GM18511 (cell line): ENCODE measurements around the gene CDCA3.
"Not testable (repeated sequence)": the region's sequence is repeated elsewhere in the genome, so short reads cannot be mapped to it uniquely, and the experiment has no call there.

Experiments
- ATAC-seq: cut with Tn5 transposase; IDR thresholded peaks from one replicate; pipeline ENCODE4 v1.9.1; 2021; ENCODE audit warnings: mild to moderate bottlenecking, moderate library complexity; ENCODE audit not compliant: unreplicated experiment

The CDCA3 gene

DNA sequence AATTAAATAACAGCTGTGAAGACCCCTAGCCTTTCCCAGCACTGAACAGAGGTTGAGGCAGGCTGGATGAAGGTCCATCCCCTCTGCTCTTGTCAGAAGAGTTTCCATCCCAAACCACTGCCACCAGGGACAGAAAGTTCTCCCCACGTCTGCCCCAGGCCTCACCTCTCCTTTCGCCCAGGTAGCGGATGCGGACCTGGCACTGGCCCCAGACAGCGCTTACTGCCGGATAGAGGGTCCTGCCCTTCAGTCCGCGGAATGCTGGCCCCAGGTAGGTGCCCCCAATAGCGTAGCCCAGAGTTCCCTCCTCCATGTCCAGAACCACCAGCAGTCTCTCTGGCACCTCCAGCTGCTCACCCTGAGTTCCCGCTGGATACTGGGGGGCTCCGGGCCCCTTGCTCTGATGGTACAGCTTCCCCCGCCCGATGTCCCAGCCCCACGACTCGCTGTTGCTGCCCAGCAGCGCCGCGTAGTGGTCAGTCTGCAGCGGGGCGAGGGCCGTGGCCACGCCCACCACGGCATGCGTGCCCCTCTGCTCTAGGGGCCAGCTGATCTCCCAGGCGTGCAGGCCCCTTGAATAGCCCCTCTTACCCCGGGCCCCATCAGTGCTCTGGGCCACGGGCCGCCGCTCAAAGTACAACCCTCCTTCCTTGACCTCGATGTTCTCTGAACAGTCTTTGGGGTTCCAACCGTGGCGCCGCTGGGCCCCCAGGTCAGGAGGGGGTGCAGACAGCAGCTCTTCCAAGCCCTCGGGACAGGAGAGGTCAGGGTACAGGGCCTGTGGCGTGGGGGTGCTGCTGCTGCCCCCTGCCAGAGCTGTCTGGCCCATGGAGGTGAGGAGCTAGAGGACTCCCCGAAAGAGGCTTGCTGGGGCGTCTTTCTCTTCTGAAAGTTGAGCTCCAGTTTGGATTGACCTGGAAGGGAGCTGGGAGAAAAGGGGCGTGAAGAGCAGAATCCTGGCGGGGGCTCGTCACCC is 21.3 kb upstream of the CDCA3 start:
- ATAC-seq, result peak; percentile 43

DNA sequence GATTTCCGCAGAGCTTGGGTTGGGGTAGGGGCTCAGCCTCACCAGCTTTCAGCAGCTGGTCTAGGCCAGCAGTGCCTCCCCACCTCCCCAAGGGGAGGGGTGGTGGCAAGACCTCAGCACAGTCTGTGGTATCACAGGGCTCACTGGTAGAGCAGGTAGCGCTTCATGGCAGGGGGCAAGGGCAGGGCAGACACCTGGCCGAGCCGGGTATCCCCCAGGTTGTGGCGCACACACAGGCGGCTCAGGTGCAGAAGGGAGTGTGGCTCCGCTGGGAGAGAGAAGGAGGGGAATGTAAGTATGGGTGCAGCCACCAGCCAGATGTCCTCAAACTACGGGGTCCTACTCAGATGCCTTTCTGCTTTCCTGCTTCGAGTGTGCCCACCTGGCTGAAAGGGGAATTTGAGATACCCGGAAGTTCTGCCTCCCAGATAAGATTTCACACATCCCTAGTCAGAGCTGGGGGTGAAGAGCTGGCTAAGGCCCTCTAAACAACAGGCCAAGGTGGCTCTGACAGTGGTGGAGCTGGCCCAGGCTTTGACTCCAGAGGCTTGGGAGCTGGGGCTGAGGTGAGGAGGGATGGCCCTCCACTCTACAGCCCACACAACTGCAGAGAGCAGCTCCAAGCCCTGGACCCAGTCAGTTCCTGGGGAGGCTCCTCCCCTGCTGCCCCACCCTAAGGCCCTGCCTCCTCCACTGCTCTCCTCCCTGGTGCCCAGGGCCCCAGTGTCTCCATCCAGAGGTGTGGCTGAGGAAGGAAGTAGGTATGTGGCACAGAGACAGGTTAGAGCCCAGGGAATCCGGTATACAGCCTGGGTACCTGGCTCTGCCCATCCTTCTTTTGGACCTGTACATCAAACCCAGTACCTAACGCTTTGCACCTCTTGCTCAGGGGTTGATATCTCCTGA is 20.2 kb upstream of the CDCA3 start:
- no peak for ATAC-seq

DNA sequence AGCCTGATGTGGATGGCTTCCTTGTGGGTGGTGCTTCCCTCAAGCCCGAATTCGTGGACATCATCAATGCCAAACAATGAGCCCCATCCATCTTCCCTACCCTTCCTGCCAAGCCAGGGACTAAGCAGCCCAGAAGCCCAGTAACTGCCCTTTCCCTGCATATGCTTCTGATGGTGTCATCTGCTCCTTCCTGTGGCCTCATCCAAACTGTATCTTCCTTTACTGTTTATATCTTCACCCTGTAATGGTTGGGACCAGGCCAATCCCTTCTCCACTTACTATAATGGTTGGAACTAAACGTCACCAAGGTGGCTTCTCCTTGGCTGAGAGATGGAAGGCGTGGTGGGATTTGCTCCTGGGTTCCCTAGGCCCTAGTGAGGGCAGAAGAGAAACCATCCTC is 19.2 kb upstream of the CDCA3 start:
- not testable (repeated sequence) for ATAC-seq

DNA sequence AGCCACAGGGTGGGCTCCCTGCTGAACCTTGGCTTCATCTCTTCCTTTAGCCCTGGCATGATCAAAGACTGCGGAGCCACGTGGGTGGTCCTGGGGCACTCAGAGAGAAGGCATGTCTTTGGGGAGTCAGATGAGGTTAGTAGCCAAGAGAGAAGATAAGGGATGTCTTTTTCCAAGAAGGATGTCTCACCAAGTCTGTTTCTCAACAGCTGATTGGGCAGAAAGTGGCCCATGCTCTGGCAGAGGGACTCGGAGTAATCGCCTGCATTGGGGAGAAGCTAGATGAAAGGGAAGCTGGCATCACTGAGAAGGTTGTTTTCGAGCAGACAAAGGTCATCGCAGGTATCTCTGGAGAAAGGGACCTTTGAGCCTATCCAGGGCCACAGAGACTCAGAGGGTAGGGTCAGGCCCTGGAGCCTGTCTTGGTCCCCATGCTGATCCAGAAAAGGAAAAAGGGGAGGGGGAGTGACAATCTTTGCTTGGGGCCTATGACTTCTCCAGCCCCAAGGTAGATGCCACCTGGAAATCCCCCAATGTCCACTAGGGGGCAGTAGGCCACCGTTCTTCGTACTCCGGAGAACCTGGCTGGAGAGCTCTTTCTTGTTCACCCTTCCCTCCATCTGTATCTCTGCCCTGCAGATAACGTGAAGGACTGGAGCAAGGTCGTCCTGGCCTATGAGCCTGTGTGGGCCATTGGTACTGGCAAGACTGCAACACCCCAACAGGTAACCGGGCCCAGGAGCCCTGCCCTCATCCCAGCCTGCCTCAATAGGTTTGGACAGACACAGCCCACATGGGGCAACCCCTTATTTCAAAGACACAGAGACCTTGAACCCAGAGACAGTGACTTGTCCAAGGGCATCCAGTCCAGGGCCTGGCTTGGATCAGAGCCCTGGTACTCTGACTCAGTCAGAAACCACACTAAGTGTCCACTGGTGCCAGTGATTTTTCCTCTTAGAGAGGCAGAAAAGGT is 18.2 kb upstream of the CDCA3 start:
- no peak for ATAC-seq

DNA sequence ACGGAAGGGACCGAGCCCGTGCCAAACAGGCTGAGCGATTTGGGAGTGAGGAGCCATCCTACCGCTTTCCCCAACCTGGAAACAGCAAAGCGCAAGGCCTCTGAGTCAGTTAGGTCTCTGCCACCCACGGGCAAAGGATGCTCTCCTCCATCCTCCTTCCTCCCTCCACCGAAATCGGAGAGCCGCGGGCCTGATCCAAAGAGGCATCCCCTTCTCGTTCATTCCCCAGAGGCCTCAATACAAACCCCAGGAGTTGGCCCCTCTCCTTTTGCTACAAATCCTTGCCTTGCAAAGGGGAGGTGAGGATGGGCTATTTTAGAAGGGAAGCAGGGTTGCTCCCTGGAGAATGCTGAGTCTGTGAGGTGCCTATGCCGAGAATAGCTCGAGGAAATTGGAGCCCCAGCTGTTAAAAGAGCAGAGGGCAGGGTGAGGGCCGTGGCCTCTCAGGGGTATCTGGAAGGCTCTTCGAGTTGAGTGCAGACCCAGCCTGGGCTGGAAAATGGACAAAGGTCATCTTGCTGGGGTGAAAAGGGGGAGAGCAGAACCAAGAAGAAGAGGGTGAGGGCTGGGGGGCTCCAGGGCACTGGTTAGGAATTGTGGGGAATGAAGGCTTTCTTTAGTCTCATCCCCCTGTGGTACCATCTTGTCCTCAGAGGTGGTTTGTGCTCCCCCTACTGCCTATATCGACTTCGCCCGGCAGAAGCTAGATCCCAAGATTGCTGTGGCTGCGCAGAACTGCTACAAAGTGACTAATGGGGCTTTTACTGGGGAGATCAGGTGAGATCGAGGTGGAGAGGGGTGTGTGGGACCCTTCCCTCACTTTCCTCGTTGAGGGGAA is 17.3 kb upstream of the CDCA3 start:
- no peak for ATAC-seq

DNA sequence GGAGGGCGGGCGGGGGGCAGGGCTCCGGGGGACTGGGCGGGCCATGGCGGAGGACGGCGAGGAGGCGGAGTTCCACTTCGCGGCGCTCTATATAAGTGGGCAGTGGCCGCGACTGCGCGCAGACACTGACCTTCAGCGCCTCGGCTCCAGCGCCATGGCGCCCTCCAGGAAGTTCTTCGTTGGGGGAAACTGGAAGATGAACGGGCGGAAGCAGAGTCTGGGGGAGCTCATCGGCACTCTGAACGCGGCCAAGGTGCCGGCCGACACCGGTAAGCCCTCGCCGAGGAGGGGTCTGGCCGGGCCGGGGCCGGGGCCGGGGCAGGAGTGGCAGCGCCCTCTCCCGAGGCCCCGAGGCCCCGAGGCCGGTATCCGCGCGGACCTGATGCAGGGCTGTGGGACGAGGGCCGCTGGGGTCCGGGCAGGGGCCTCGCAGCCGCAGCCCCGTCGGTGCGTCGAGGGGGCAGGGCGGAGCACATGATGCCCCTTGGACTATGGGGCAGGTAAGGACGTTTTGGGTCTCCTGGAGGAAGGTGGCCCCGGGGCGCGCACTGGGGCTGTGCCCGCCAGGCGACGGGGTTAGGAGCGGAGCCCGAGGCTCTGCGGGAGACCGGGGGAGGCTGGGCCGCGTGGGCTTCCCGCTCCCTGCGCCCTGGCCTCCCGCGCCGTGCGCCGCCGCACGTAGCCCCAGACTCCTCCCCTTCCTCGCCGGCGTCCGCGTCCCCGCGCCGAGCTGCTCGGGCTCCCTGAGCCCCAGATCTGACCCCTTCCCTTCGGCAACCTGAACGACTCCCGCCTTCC is 16.5 kb upstream of the CDCA3 start, which contains the start of gene TPI1:
TPI1 (plus strand) TSS at position 119 of the 798 bp plus-strand sequence; CDS start at position 155, 36 bp downstream.
- peak; percentile 66 for ATAC-seq

DNA sequence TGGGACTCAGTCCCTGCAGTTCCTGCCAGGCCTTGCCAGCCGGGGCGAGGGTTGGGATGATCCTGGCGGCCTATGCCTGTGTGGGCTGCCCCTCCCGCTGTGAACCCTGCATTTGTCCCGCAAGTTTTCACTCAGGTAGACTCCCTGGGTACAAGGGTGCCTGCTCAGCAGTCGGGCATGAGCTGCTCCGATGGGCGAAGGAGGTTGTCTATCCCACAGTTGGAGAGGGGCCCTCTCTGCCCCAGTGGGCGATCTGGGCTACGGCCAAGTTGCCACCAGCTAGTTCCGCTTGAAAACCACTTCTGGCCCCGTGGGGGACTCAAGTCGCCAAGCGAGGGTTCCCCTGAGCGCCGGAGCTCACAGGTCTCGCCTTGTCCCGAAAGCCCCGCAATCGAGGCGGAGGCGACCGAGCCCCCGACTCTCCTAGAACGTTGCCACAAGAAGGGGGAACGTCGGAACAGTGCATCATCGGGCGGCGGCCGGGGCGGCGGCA is 15.9 kb upstream of the CDCA3 start:
- ATAC-seq, result peak; percentile 15

DNA sequence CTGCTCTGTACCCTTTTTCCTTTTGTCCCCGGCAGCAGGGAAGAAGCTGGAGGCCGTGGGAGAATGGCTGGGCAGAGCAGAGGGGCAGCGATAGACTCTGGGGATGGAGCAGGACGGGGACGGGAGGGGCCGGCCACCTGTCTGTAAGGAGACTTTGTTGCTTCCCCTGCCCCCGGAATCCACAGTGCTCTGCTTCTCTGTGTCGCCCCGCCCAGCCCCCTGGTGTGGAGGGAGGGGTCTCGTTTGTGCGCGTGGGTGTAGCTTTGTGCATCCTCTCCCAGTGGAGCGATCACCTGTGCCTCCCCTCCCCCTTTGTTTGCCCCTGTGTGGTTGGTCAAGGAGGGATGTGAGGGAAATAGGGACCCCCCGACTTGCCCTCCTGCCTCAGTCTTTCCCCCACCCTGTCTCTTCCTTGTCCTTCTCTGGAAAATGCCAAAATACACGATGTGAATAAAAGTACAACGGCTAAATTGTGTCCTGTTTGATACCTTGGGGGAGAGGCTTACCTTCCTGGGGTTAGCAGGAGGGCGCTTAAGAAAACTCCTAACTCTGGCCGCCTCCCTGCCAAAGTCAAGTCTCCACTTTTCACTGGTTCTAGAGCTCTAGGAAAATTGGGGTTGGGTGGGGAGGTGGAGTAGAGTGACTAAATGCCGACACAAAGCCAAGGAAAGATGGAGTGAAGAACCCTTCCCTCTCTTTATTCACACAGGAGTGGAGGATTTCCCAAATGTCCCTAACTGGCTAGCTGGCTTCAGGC is 15.3 kb upstream of the CDCA3 start:
- no peak for ATAC-seq

DNA sequence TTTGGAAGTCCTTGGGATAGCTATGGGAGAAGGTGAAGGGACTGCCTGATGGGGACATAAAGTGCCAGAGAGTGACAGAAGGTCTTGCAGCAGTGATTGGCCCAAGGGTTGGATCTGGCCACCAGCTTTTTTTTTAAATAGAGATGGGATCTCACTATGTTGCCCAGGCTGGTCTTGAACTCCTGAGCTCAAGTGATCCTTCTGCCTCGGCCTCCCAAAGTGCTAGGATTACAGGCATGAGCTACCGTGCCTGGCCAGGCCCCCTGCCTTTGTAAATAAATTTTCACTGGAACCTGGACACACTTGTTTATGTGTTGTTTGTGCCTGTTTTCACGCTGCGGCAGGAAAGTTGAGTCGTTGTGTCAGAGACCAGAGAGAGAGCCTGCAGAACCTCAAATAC is 14.2 kb upstream of the CDCA3 start:
- ATAC-seq, result not testable (repeated sequence)

DNA sequence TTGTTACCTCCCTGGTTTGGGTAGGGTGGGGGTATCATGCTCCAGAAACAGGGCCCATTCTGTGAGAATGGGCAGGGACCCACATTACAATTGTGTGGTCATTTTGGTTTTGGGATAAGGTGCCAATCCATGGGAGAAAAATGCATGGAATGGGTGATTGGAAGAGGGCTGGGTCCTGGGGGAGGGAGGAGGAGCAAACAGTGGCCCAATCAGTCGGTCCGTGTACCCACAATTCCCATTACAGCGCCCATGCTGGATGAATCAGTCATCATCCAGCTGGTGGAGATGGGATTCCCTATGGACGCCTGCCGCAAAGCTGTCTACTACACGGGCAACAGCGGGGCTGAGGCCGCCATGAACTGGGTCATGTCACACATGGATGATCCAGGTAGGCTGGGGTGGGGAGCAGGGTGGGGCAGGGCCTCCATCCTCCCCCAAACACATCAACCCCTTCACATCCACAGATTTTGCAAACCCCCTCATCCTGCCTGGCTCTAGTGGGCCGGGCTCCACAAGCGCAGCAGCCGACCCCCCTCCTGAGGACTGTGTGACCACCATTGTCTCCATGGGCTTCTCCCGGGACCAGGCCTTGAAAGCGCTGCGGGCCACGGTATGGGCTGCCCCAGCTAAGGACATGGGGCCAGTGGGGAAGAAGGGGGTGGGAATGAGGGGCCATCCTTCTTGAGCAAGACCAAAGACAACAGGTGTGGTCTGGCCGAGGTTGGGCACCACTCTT is 12.7 kb upstream of the CDCA3 start:
- ATAC-seq, result no peak

DNA sequence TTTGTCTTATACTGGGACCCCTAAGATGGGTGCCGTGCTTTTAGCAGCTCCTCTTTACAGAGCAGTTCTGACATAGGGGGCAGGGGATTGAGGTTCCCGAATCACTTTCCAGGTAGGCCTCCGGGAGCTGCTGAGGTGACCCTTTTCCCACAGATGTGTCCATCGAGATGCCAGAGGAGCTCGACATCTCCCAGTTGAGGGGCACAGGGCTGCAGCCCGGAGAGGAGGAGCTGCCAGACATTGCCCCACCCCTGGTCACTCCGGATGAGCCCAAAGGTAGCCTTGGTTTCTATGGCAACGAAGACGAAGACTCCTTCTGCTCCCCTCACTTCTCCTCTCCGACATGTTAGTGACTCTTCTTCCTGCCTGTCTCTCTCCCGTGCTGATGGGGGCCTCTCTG is 11.9 kb upstream of the CDCA3 start:
- ATAC-seq, result no peak

DNA sequence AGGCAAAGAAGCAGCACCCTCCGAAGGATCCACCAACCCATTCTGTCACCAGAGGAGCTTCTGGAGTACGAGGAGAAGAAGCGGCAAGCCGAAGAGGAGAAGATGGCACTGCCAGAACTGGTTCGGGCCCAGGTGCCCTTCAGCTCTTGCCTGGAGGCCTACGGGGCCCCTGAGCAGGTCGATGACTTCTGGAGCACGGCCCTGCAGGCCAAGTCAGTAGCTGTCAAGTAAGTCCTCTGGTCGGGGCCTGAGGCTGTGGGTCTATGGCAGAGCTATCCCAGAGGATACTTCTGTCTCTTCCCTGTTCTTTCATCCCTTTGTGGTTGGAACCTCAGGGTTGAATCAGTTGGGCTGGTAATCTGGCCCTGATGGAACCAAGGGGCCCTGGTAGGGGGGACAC is 10.3 kb upstream of the CDCA3 start:
- no peak for ATAC-seq

DNA sequence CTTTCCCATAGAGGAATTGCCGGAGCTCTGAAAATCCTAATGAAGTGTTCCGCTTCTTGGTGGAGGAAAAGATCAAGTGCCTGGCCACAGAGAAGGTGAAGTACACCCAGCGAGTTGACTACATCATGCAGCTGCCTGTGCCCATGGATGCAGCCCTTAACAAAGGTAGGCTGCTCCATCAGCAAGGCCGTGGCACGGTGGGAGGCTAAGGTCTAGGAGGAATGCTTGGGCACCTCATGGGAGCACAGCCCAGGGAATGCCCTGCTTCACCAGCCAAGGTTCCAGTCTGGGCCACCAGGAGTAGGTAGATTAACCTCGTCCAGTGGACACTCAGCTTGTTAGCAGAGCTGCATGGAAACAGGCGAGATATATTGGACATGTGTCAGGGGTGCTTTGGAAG is 9.9 kb upstream of the CDCA3 start:
- no peak for ATAC-seq

DNA sequence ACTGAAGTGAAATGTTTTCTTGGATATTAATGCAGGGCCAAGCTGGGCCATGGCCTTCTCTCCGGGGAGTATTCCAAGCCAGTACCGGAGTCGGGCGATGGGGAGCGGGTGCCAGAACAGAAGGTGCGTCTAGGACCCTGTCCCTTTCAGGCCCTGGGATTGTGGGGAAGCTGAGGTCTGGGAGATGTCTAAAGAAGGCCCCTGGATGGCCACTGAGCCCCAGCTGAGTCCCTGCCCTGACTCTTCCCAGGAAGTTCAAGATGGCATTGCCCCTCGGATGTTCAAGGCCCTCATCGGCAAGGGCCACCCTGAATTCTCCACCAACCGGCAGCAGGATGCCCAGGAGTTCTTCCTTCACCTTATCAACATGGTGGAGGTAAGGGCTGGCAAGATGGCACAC is 9.0 kb upstream of the CDCA3 start:
- ATAC-seq, result no peak

DNA sequence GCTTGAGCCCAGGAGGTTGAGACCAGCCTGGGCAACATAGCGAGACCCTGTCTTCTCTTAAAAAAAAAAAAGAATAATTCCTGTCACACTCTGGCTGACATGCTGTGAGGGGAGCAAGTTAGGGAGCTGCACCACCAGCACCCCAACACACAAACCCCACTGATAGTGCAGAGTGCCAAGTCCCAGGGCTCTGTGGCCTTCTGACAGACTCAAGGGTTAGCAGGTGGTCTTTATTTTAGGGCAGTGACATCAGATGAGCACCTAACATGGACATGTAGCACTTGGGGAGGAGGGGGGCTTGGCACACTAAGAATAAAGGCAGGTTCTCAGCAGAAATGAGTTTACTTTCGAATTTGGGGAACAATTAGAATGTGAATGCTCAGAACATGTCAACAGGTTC is 7.7 kb upstream of the CDCA3 start:
- no peak for ATAC-seq

DNA sequence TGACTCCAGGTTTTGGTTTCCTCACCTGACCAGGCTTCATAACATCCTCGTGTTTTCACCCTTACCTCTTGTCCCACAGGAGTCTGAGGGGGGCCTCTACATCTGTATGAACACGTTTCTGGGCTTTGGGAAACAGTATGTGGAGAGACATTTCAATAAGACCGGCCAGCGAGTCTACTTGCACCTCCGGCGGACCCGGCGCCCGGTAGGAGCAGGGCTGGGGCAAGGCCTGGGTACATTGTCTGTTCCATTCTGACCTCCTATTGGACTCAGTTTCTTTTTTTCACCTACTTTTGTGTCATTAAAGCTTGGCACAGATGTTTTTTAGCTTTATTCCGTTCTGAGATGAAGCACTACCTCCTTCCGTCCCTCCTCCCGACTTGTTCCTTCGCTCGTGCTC is 4.2 kb upstream of the CDCA3 start:
- ATAC-seq, result no peak

DNA sequence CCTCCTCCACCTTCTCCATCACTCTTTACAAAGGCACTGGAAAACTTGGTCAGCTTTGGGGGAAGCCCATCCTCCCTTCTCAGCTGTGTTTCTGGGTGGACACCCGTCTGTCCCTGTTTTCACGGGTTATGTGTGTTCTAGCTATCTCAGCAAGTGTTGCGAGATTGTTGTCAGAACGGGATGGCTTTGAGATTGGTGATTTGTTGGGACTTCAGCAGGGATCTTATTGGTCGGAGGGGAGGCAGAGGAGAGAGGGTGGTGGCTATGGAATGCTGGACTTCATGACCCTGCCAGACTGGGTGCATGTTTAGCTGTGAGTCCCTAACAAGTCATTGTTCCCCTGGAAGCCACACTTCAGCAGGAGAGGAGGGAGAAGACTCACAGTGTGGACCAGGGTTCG is 3.0 kb upstream of the CDCA3 start:
- no peak for ATAC-seq
